Fibroblast of gingiva (primary cell): ENCODE results near the gene TRIP6.
A peak's percentile ranks its signal among the peaks of the same experiment; 100 is the strongest.
"Not testable (repeated sequence)": the region's sequence is repeated elsewhere in the genome, so short reads cannot be mapped to it uniquely, and the experiment has no call there.

Experiments used
- DNase-seq: peaks from one replicate; pipeline ENCODE4 v3.0.0-alpha.2; 2011; ENCODE audit warnings: low read depth

TRIP6 gene

DNA sequence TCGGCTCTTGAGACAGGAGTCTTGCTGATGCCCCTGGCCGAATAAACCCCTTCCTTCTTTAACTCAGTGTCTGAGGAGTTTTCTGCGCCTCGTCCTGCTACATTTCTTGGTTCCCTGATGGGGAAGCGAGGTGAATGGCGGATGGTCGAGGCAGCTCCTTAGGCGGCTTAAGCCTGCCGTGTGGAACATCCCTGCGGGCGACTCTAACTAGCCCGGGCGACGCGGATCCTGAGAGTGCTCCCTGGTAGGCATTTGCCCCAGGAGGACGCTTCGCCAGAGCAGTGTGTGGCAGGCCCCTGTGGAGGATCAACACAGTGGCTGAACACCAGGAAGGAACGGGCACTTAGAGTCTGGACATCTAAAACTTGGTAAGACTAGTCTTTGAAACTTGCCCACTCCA is 27.8 kb upstream of the TRIP6 start:
- DNase-seq, result no peak

DNA sequence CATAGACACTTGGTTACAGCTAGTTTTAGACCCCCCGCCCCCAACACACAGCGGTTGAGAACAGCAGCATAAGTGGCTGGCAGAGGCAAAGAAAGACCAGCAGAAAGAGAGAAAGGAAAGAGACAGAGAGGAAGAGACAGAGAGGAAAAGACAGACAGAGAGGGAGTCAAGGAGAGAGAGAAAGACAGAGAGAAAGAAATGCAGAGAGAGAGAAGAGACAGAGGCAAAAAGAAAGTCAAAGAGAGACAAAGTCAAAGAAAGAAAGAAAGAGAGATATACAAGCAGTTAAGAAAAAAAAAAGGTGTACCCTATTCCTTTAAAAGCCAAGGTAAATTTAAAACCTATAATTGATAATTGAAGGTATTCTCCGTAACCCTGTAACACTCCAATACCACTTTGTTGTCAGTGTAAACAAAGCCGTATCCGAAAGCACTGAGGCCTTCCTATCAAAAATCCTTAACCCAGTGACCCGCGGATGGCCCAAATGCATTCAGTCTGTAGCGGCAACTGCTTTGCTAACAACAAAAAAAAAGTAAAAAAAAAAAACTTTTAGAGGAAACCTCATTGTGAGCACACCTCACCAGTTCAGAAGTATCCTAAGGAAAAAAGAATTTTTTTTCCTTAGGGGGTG is 26.6 kb upstream of the TRIP6 start:
- no peak for DNase-seq

DNA sequence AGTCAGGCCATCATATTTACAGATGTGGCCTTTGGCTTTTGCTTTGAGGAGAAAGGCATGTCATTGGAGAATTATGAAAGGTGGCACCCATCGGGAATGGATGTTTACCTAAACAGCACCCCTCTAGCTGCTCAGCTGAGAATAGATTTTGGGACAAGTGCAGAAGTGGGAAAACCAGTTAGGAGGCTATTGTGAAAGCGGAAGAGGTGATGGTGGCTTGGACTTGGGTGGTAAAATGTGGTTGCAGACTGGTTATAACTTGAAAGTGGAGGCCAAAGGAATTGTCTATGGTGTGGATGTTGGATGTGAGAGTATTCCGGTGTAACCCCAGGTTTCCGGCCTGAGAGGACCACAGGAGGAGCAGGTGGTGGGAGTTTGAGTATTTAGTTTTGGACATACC is 19.8 kb upstream of the TRIP6 start:
- DNase-seq, result no peak

DNA sequence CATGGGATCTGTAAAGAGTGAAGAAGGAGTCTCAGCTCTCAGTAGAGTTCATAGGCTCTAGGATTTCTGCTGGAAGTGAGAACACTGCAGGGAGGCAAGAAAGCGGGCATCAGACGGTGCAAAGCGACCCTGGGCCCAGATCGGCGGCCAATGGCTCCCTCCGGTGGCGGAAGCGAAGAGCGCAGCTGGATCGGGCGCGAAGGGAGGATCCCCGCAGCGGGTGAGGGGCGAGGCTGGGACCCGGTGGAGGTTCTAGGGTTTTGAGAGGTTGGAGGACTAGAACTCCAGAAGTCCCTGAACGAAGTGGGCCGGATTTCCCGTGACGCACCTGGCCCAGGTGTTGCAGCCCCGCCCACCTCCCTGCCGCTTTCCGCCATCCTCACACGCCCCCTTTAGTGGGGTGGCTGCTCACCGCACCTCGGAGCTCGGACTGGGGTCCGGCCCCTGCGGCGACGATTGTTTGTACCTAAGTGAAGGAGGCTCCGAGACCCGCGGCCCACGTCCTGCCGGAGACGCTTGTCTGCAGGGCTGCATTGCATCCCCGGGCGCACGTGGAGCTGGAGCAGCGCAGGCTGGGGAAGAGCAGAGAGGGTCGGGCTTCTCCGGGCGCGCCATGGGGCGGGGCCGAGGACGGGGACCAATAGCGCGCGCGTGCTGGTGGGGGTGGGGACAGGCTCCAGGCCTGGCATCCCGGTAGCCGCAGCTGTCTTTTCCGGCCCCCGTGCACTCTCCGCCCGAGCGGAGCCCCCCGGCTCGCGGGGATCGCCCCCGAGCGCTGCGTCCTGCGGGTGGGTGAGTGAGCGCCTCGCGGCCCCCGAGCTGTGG is 14.9 kb upstream of the TRIP6 start, which contains the start of gene SLC12A9:
Gene SLC12A9 (plus strand): TSS at position 666 of the 825 bp plus-strand sequence. CDS start 1,485 bp downstream, outside the sequence.
- DNase-seq, result peak; percentile 89

DNA sequence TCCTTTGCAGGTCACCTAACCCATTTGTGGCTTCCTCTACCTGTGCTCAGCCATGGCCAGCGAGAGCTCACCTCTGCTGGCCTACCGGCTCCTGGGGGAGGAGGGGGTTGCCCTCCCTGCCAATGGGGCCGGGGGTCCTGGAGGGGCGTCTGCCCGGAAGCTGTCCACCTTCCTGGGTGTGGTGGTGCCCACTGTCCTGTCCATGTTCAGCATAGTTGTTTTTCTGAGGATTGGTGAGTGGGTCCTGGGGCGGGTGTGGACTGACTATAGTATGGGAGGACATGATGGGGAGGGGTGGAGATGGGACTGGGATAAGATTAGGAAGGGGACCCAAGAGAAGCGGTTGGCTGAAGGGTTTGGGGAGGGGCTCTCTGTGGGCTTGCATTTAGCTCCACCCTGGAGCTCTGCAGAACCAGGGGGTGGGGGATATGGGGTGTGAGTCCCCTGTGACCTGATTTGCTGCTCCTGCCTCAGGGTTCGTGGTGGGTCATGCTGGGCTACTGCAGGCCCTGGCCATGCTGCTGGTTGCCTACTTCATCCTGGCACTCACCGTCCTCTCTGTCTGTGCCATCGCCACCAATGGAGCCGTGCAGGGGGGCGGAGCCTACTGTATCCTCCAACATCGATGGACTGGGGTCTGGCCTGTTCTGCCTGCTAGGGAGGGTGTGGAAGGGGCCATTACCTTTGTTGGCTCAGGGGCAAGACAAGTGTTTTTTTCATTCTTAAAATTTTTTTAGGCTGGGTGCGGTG is 12.9 kb upstream of the TRIP6 start:
- DNase-seq, result no peak

DNA sequence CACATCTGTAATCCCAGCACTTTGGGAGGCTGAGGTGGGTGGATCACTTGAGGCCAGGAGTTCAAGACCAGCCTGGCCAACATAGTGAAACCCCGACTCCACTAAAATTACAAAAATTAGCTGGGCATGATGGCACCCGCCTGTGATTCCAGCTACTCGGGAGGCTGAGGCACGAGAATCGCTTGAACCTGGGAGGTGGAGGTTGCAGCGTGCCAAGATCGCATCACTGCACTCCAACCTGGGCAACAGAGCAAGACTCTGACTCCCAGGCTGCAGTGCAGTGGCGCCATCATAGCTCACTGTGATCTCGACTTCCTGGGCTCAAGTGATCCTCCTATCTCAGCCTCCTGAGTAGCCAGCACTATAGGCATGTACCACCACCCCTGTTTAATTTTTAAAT is 12.3 kb upstream of the TRIP6 start:
- not testable (repeated sequence) for DNase-seq

DNA sequence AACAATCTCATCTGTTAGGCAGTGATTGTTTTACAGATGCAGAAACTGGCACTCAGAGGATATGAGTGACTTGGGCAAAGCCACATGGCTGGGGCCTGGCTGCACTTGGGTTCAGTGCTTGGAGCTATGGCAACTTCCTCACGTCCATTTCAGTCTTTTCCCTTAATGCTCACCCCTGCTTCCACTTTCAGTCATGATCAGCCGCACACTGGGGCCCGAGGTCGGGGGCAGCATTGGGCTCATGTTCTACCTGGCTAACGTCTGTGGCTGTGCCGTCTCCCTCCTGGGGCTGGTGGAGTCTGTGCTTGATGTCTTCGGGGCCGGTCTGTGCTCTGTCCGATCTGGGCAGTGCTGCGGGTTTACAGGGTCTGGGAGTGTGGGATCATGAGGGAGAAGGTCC is 11.7 kb upstream of the TRIP6 start:
- no peak for DNase-seq

DNA sequence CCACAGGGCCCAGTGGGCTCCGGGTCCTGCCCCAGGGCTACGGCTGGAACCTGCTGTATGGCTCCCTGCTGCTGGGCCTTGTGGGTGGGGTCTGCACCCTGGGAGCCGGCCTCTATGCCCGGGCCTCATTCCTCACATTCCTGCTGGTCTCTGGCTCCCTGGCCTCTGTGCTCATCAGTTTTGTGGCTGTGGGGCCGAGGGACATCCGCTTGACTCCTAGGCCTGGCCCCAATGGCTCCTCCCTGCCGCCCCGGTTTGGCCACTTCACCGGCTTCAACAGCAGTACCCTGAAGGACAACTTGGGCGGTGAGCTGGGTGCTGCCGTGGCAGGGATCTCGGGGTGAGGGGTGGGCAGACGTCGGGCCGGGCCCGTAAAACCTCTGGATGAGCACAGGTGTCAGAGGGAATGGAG is 10.3 kb upstream of the TRIP6 start:
- DNase-seq, result no peak

DNA sequence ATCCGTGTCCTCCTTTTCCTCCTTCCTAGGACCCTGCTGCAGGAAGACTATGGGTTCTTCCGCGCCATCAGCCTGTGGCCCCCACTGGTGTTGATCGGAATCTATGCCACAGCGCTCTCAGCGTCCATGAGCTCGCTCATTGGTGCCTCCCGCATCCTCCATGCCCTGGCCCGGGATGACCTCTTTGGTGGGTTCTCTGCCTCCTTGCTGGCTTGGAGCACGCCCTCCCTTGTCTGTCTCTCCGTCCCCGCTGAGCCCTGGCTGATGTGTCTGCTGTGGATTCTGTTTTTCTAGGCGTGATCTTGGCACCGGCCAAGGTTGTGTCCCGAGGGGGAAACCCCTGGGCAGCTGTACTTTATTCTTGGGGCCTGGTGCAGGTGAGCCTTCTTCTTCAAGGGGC is 7.3 kb upstream of the TRIP6 start:
- DNase-seq, result no peak

DNA sequence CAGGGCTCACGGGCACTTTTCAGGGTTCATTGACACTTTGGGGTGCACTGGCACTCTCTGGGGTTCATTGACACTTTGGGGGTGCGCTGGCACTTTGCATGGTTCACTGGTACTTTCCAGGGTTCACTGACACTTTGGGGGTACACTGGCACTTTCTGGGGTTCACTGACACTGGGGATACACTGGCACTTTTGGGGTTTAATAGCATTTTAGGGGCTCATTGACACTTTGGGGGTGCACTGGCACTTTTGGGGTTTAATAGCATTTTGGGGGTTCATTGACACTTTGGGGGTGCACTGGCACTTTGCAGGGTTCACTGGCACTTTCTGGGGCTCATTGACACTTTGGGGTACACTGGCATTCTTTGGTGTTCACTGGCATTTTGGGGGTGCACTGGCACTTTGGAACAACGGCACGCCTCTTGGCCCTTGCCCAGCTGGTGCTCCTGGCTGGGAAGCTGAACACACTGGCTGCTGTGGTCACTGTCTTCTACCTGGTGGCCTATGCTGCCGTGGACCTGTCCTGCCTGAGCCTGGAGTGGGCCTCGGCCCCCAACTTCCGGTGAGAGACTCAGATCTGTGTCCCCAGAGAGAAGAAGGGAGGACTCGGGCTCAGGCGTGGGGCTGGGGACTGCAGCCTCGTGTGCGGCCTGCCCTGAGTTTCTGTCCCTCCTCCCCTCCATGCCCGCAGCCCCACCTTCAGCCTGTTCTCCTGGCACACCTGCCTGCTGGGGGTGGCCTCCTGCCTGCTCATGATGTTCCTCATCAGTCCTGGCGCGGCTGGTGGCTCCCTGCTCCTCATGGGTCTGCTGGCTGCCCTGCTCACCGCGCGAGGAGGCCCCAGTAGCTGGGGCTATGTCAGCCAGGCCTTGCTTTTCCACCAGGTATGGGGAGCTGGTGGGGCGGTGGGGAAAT is 6.2 kb upstream of the TRIP6 start:
- DNase-seq, result no peak

DNA sequence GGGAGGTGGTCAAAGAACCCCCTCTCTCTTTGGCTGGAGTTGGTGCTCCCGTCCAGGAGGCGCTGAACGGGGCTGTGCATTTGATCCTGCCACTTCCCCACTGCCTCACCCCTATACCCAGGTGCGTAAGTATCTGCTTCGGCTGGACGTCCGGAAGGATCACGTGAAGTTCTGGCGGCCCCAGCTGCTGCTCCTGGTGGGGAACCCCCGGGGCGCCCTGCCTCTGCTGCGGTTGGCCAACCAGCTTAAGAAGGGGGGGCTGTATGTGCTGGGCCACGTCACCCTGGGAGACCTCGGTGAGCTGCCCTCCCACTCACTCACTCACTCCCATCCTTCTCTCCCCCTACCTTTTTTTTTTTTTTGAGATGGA is 5.6 kb upstream of the TRIP6 start:
- no peak for DNase-seq

DNA sequence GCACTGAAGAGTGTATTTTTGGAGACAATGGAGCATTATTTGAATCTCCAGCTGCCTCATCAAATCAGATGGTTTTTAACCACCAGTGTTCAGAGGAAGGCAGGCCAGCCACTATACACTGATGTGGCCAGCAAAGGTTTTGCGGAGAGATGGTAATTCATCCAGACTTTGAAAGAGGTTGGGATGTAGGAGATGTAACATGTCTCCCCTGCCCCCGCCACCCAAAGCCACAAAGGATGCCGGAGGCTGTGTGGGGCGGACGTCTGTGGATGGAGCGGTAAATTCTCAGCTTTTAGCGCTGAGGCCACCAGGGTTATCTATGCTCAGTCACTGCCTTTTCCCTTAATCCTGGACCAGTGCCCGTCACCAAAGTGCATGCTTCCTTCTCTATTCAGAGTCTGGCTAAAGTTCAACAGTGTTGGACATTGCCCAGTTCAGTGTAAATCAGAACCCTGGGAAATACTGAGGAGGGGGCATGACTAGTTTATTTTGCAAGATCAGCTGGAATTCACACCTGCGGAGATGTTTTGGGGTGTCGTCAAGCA is 3.7 kb upstream of the TRIP6 start:
- DNase-seq, result no peak

DNA sequence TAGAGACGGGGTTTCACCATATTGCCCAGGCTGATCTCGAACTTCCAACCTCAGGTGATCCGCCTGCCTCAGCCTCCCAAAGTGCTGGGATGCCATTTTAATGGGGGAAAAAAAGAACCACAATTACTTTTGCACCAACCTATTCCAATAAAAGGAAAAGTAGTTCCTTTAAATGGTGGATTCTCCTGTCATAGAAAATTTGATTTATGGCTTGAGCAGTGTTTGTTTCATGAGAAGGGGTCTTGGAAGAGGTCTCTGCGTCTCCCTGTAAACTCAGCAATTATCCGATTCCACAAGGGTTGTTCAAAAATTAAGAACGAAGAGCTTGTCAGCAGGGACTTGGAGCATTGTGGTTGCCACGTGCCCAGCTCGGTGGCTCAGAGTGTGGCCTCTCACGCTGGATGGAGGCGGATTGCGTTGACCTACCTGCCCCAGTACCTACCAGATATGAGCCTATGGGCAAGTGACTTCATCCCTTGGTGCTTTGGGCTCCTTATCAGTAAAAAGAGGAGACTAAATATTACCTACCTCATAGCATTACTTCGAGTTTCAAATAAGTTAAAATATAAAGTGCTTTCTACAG is 2.8 kb upstream of the TRIP6 start:
- no peak for DNase-seq

DNA sequence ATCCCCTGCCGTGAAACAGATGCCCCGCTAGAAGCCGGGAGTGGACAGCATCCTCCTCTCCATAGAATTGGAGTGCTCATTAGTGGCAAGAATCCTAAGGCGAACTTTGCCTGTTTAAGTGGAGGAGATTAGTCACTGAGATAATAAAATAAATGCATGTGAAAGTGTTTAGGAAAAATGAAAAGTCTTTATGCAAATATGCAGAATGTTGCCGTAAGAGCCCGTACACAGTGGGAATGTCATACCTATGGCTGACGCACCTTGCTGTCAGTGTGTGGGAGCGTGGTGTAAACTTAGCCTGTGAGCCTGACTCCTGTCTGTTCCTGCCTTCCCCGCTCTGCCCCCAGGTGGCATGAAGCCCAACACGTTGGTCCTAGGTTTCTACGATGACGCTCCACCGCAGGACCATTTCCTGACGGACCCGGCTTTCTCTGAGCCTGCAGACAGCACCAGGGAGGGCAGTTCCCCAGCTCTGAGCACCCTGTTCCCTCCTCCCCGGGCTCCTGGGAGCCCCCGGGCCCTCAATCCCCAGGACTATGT is 1.7 kb upstream of the TRIP6 start:
- peak; percentile 41 for DNase-seq

DNA sequence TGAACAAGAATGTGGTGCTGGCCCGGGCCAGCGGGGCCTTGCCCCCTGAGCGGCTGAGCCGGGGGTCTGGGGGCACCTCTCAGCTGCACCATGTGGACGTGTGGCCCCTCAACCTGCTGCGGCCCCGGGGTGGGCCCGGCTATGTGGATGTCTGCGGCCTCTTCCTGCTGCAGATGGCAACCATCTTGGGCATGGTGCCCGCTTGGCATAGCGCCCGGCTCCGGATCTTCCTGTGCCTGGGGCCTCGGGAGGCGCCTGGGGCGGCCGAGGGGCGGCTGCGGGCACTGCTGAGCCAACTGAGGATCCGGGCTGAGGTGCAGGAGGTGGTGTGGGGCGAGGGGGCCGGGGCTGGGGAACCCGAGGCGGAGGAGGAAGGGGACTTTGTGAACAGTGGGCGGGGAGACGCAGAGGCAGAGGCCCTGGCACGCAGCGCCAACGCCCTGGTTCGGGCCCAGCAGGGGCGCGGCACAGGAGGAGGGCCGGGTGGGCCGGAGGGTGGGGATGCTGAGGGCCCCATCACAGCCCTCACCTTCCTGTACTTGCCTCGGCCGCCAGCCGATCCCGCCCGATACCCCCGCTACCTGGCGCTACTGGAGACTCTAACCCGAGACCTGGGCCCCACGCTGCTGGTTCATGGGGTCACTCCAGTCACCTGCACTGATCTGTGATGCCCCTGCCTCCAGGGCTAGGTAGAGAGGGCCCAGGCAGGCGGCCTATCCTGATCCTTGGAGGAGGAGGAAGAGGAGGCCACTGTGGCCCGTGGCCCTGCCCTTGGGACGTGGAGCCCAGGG is 1.1 kb upstream of the TRIP6 start:
- peak; percentile 88 for DNase-seq

DNA sequence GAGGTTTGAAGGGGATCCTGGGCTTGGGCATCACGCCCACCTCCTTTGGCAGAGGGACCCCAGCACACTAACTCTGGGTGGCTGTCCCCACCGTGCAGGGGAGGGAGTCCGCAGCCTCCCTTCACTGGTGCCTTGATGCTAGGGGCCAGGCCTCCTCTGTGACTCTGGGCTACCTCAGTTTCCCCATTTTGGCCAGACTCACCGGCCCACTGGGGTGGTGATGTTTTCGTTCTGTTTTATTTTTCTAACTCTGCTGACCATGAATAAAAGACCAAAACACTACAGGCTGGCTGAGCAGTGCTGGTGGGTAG is 503 bp upstream of the TRIP6 start:
- no peak for DNase-seq

DNA sequence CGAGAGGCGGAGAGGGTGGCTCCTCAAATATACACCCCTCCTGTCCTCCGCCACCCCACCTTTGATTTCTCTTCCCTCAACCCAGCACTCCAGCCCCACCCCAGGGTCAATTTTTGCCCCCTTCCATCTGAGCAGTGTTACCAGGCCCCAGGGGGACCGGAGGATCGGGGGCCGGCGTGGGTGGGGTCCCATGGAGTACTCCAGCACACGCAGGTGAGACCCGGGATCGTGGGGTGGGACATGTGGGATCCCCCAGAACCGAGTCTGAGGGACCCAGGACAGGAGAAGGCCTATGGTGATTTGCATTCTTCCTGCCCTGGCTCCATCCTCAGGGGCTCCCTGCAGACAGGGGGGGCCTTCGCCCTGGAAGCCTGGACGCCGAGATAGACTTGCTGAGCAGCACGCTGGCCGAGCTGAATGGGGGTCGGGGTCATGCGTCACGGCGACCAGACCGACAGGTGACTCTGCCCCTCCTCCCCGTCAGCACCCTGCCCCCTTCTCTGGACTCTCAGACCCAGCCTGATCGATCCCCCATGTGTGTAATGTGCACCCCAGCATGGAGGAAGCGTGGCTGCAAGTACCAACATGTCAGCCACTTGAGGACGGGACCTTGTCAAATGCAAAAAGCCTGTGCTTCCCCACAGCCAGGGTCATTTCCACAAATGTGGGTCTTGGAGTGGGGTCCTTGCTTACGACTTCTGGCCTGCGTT is 744 bp downstream of the TRIP6 start:
- no peak for DNase-seq

DNA sequence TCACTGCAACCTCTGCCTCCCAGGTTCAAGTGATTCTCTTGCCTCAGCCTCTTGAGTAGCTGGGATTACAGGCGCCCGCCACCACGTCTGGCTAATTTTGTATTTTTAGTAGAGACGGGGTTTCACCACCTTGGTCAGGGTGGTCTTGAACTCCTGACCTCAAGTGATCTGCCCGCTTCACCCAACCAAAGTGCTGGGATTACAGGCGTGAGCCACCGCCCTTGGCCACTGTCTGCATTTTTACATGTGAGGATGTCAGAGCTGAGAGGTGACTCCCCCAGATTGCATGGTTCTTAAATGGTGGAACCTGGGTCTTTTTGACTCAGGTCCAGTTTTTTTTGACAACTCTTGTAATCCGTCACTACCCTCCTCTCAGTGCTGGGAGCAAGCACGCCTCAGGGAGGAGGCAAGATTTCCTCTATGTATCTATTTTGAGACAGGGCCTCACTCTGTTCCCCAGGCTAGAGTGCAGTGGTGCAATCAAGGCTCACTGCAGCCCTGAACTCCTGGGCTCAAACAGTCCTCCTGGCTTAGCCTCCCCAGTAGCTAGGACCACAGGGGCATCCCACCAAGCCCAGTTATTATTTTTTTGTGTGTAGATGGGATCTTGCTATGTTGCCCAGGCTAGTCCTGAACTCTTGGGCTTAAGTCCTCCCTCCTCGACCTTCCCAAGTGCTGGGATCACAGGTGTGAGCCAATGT is 6.6 kb downstream of the TRIP6 start:
- DNase-seq, result no peak

DNA sequence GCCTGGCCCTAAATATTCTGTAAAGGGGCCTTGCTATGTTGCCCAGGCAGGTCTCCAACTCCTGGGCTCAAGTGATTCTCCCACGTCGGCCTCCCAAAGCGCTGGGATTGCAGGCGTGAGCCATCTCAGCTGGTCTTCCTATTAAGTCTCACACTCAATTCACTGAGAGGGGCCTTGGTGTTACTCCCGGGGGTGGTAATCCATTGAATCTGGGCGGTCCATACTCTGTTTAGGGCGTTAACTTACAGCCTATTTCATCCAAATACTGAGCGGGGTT is 7.1 kb downstream of the TRIP6 start:
- no peak for DNase-seq
